SK-N-SH (cell line): ENCODE data around the gene CALD1. TPM values are rescaled to one million over a fixed set of nuclear protein-coding genes. Genes with fewer than 3 reads are reported as not detected.

Experiments
- CTCF ChIA-PET: fragments of 300-600, 350-600 bp; formaldehyde crosslinking; extraction: SDS; loops from one replicate; lab custom pipeline; 2021; lab: Yijun Ruan, JAX
- POLR2A ChIA-PET: fragments of 350-600 bp; sonication (Branson Sonifier 250); formaldehyde crosslinking; extraction: SDS; loops from one replicate; lab custom pipeline; 2020; ENCODE audit warnings: antibody characterized with exemption, inconsistent platforms; lab: Yijun Ruan, JAX
- DNase-seq: peaks from one replicate; pipeline ENCODE4 v3.0.0; 2012
- H2AFZ ChIP-seq: fragments of 200-600 bp; sonication (generic); 2 replicates; pipeline ENCODE4 v1.8.1; 2016; ENCODE audit warnings: antibody characterized with exemption, mild to moderate bottlenecking, low read depth
- H3F3A ChIP-seq: fragments of 200-600 bp; sonication (generic); replicated peaks from 2 replicates; pipeline ENCODE3; 2016; ENCODE audit warnings: antibody characterized with exemption, mild to moderate bottlenecking; ENCODE audit not compliant: insufficient read depth
- H3K27ac ChIP-seq, 2 experiments: fragments of 200-500 bp in 1 of 2; fragments of 200-600 bp in 1 of 2; sonication (Bioruptor generic) in 1 of 2; sonication (generic), shearing (Covaris generic) in 1 of 2; 2 replicates each; pipeline versions ENCODE4 v1.5.1 to v1.6.1; 2014 to 2016; ENCODE audit warnings: low read depth in 2 of 2, inconsistent platforms in 1 of 2, low read length in 1 of 2, mild to moderate bottlenecking in 1 of 2, mixed read lengths in 1 of 2
- H3K27me3 ChIP-seq: fragments of 200-600 bp; sonication (generic), shearing (Covaris generic); 2 replicates; pipeline ENCODE4 v1.6.1; 2016; ENCODE audit warnings: mixed run types; ENCODE audit not compliant: insufficient read depth
- H3K36me3 ChIP-seq, 2 experiments: fragments of 200-500 bp in 1 of 2; fragments of 200-600 bp in 1 of 2; sonication (Bioruptor generic) in 1 of 2; sonication (generic) in 1 of 2; replicated peaks in 1 of 2; 2 replicates each; pipeline versions ENCODE3 to v1.5.1; 2014 to 2016; ENCODE audit warnings: low read length in 1 of 2, mild to moderate bottlenecking in 1 of 2; ENCODE audit not compliant: insufficient read depth in 2 of 2, control insufficient read depth in 1 of 2
- H3K4me1 ChIP-seq, 2 experiments: fragments of 200-500 bp in 1 of 2; fragments of 200-600 bp in 1 of 2; sonication (Bioruptor generic) in 1 of 2; sonication (generic), shearing (Covaris generic) in 1 of 2; 2 replicates each; pipeline versions ENCODE4 v1.5.1 to v1.6.1; 2014 to 2016; ENCODE audit warnings: low read depth in 1 of 2, low read length in 1 of 2, mixed run types in 1 of 2; ENCODE audit not compliant: insufficient read depth in 2 of 2, control insufficient read depth in 1 of 2
- H3K4me2 ChIP-seq: fragments of 200-600 bp; sonication (generic), shearing (Covaris generic); 2 replicates; pipeline ENCODE4 v1.6.1; 2017; ENCODE audit warnings: mixed run types
- H3K4me3 ChIP-seq, 2 experiments: fragments of 200-500 bp in 1 of 2; fragments of 200-600 bp in 1 of 2; sonication (Bioruptor generic) in 1 of 2; sonication (generic), shearing (Covaris generic) in 1 of 2; 2 replicates each; pipeline versions ENCODE4 v1.5.1 to v1.8.1; 2014 to 2016; ENCODE audit warnings: low read depth in 2 of 2, inconsistent platforms in 1 of 2, low read length in 1 of 2, mild to moderate bottlenecking in 1 of 2, mixed read lengths in 1 of 2, moderate library complexity in 1 of 2
- H3K79me2 ChIP-seq: fragments of 200-600 bp; sonication (generic); 2 replicates; pipeline ENCODE4 v1.8.1; 2017; ENCODE audit warnings: mild to moderate bottlenecking; ENCODE audit not compliant: insufficient read depth
- H3K9ac ChIP-seq: fragments of 200-600 bp; sonication (generic); 2 replicates; pipeline ENCODE4 v1.6.1; 2017; ENCODE audit warnings: mixed run types
- H3K9me2 ChIP-seq: fragments of 200-600 bp; sonication (generic); 2 replicates; pipeline ENCODE4 v1.6.1; 2017; ENCODE audit warnings: mixed run types
- H3K9me3 ChIP-seq: fragments of 200-600 bp; sonication (generic); 2 replicates; pipeline ENCODE4 v1.6.1; 2017; ENCODE audit warnings: mixed run types, mild to moderate bottlenecking, moderate library complexity
- H4K20me1 ChIP-seq: fragments of 200-600 bp; sonication (generic); 2 replicates; pipeline ENCODE4 v1.6.1; 2017; ENCODE audit warnings: mild to moderate bottlenecking, mixed run types; ENCODE audit not compliant: insufficient read depth
- CHD2 ChIP-seq: fragments of 150-350 bp; IDR thresholded peaks from 2 replicates; pipeline ENCODE4 v1.6.1; 2018; ENCODE audit warnings: low read length; ENCODE audit not compliant: partially characterized antibody
- CTCF ChIP-seq: fragments of 200-600 bp; sonication (generic); IDR thresholded peaks from 2 replicates; pipeline ENCODE4 v1.6.1; 2017; ENCODE audit warnings: antibody characterized with exemption, mild to moderate bottlenecking, moderate library complexity
- ELF1 ChIP-seq: IDR thresholded peaks from 2 replicates; pipeline ENCODE4 v1.4.0; 2012
- EP300 ChIP-seq, 2 experiments: IDR thresholded peaks; 2 replicates each; pipeline versions ENCODE4 v1.4.0 to v1.6.1; 2012; ENCODE audit warnings: borderline replicate concordance in 1 of 2, low read depth in 1 of 2, low read length in 1 of 2
- FOSL2 ChIP-seq: IDR thresholded peaks from 2 replicates; pipeline ENCODE4 v1.4.0; 2012; ENCODE audit warnings: low read depth, mild to moderate bottlenecking, moderate library complexity, borderline replicate concordance
- FOXM1 ChIP-seq: IDR thresholded peaks from 2 replicates; pipeline ENCODE4 v1.4.0; 2012; ENCODE audit warnings: low read depth, mild to moderate bottlenecking
- GATA2 ChIP-seq: sonication (generic); formaldehyde crosslinking; IDR thresholded peaks from 2 replicates; pipeline ENCODE4 v1.5.0; 2020; ENCODE audit warnings: mild to moderate bottlenecking, missing genetic modification reagents
- JUND ChIP-seq: IDR thresholded peaks from 2 replicates; pipeline ENCODE4 v1.4.0; 2012
- MEF2A ChIP-seq: IDR thresholded peaks from 2 replicates; pipeline ENCODE4 v1.4.0; 2012; ENCODE audit warnings: low read depth, borderline replicate concordance
- MXI1 ChIP-seq: IDR thresholded peaks from 2 replicates; pipeline ENCODE4 v1.6.1; 2012; ENCODE audit warnings: mild to moderate bottlenecking, low read depth, low read length, improper control_type of control experiment
- NFIC ChIP-seq: IDR thresholded peaks from 2 replicates; pipeline ENCODE4 v1.4.0; 2012; ENCODE audit warnings: borderline replicate concordance
- PBX3 ChIP-seq: IDR thresholded peaks from 2 replicates; pipeline ENCODE4; 2012
- REST ChIP-seq: IDR thresholded peaks from 2 replicates; pipeline ENCODE4 v1.6.1; 2012; ENCODE audit warnings: mild to moderate bottlenecking, low read depth, low read length, moderate library complexity
- RFX5 ChIP-seq: IDR thresholded peaks from 2 replicates; pipeline ENCODE4 v1.6.1; 2012; ENCODE audit warnings: mild to moderate bottlenecking, improper control_type of control experiment, low read length
- RXRA ChIP-seq: IDR thresholded peaks from 2 replicates; pipeline ENCODE4 v1.4.0; 2012; ENCODE audit warnings: low read depth, mild to moderate bottlenecking, borderline replicate concordance
- TCF12 ChIP-seq: IDR thresholded peaks from 2 replicates; pipeline ENCODE4 v1.4.0; 2012
- TEAD4 ChIP-seq: IDR thresholded peaks from 2 replicates; pipeline ENCODE4 v1.4.0; 2012; ENCODE audit warnings: mild to moderate bottlenecking, borderline replicate concordance; ENCODE audit not compliant: insufficient read depth
- USF2 ChIP-seq: fragments of 150-350 bp; IDR thresholded peaks from 2 replicates; pipeline ENCODE4 v1.6.1; 2017; ENCODE audit warnings: antibody characterized with exemption, low read length, low read depth, borderline replicate concordance
- WGBS: methylation state at CpG from one replicate; pipeline ENCODE4 v1.1.6; 2017; ENCODE audit warnings: low lambda C conversion rate; 5-methylcytosine and 5-hydroxymethylcytosine counted together
- polyA plus RNA-seq, 3 experiments: library from polyadenylated mRNA; depleted of rRNA; stranded (reverse); fragments of >200 nt; gene quantifications; 2 replicates each; pipeline ENCODE4 v1.2.3, GENCODE V29; 2012

CALD1 gene
- polyA plus RNA-seq, 1 of the 3 experiments (the other 2 are of a cell fraction) = 299 TPM

- Histone ChIP-seq H3K79me2 (peaks cover 100% of the 10 kb centered on the region), H3K9me3 (no peaks in the 10 kb centered on the region), H3K36me3 (peaks cover 54 to 64% of the 10 kb centered on the region in 2 experiments), H3K9ac (no peak overlapping the region), H2AFZ (no peak overlapping the region), H4K20me1 (peaks cover 45% of the 10 kb centered on the region), H3K27ac (peak overlapping the region; percentile 1 to 74; a peak in 3 of 4 replicates), H3K4me2 (0 out of 2 replicates have a peak overlapping the region, but pooled peaks have one; percentile 4), H3F3A (peaks cover 44% of the 10 kb centered on the region), H3K9me2 (no peaks in the 10 kb centered on the region), H3K4me3 (no peak overlapping the region), H3K4me1 (peaks cover 11 to 22% of the 10 kb centered on the region in 2 experiments; a peak in 3 of 4 replicates), H3K27me3 (no peaks in the 10 kb centered on the region)
- TF ChIP-seq TCF12 (0 out of 2 replicates have a peak, but pooled peaks have one; percentile 15), ELF1 (no peak)
- no peak for DNase-seq
- POLR2A ChIA-PET = no interaction called here
- CTCF ChIA-PET = interaction anchor here (1.0 to 1.2 kb wide), 2 partner anchors 15 to 26 kb away, joined by 3 read pairs; no protein-coding TSS in a partner anchor
Measured at GRCh38 chr7:134919240-134919641, 139.8 kb downstream of the CALD1 start.

- Histone ChIP-seq H3K27ac (peak overlapping the region; percentile 56 to 74; a peak in 3 of 4 replicates), H3F3A (peaks cover 48% of the 10 kb centered on the region), H3K4me3 (no peak overlapping the region), H3K36me3 (peaks cover 50 to 66% of the 10 kb centered on the region in 2 experiments), H3K79me2 (peaks cover 100% of the 10 kb centered on the region), H3K4me1 (peaks cover 11 to 22% of the 10 kb centered on the region in 2 experiments; a peak in 3 of 4 replicates), H3K9ac (no peak overlapping the region), H4K20me1 (peaks cover 36% of the 10 kb centered on the region), H3K9me2 (no peaks in the 10 kb centered on the region), H3K4me2 (no peak overlapping the region), H3K9me3 (no peaks in the 10 kb centered on the region), H3K27me3 (no peaks in the 10 kb centered on the region), H2AFZ (no peak overlapping the region)
- ChIA-PET POLR2A (no interaction called here), CTCF (interaction anchor here (0.8 to 1.2 kb wide), 3 partner anchors 16 to 27 kb away, joined by 3 read pairs; no protein-coding TSS in a partner anchor)
- WGBS = 69% methylated on average over 2 of the region's 2 CpGs
- TF ChIP-seq CTCF = no peak
- TF ChIP-seq PBX3 = peak; percentile 37; the same call in 1 of the 2 replicates
- TF ChIP-seq RFX5 = no peak
- TF ChIP-seq USF2 = no peak
- no peak for TF ChIP-seq MEF2A
- no peak for TF ChIP-seq MXI1
- peak; percentile 52 for TF ChIP-seq TCF12
- TF ChIP-seq EP300 (IDR thresholded peaks at IDR 0.05; ENCODE audit: borderline replicate concordance in 1 of 2, low read depth in 1 of 2, low read length in 1 of 2) = peak in 1 of 2 experiments; percentile 25; a peak in 1 of 4 replicates
- TF ChIP-seq NFIC = no peak
- TF ChIP-seq RXRA = no peak
- TF ChIP-seq GATA2 (CRISPR knock-in tag) = no peak
- TF ChIP-seq JUND = peak; percentile 52
- no peak for TF ChIP-seq FOXM1
- no peak for TF ChIP-seq REST
- TF ChIP-seq FOSL2 = peak; percentile 61; the same call in 1 of the 2 replicates
- 0 out of 2 replicates have a peak, but pooled peaks have one; percentile 4 for TF ChIP-seq TEAD4
- TF ChIP-seq CHD2 = no peak
- no peak for DNase-seq
Measured at GRCh38 chr7:134920026-134920753, 140.8 kb downstream of the CALD1 start.
